Urinary bladder (tissue), 4 donors: Measurements from ENCODE around the gene PIP4K2B. TPM values are rescaled to one million over a fixed set of nuclear protein-coding genes. Genes with fewer than 3 reads are reported as not detected.
"Not testable (repeated sequence)": the region's sequence is repeated elsewhere in the genome, so short reads cannot be mapped to it uniquely, and the experiment has no call there.

Experiments used
- DNase-seq: peaks from one replicate; pipeline ENCODE4 v3.0.0-alpha.2; 2015; ENCODE audit errors: extremely low spot score
- H3K27ac ChIP-seq: one replicate; pipeline ENCODE4 v1.5.1; 2013; ENCODE audit warnings: low read depth, mild to moderate bottlenecking, moderate library complexity
- H3K36me3 ChIP-seq: one replicate; pipeline ENCODE4 v1.6.1; 2013; ENCODE audit warnings: mild to moderate bottlenecking, moderate library complexity; ENCODE audit not compliant: insufficient read depth
- H3K4me1 ChIP-seq: one replicate; pipeline ENCODE4 v1.6.1; 2013; ENCODE audit warnings: mild to moderate bottlenecking, moderate library complexity; ENCODE audit not compliant: insufficient read depth
- H3K4me3 ChIP-seq: one replicate; pipeline ENCODE4 v1.5.1; 2013; ENCODE audit warnings: low read depth, low read length
- WGBS: extraction: QIAGEN DNeasy Blood & Tissue Kit; methylation state at CpG from one replicate; pipeline ENCODE4 v1.1.7; 2013; 5-methylcytosine and 5-hydroxymethylcytosine counted together
- polyA plus RNA-seq: library from polyadenylated mRNA; stranded (reverse); fragments of 200-250 nt; gene quantifications from one replicate; pipeline ENCODE4 v1.2.3, GENCODE V29; 2013
- total RNA-seq: library from RNA; depleted of rRNA; stranded (reverse); fragments of >200 nt; gene quantifications from one replicate; pipeline ENCODE4 v1.2.3, GENCODE V29; 2014
- donor health status: healthy with polysubstance abuse.
- donor health status: healthy.

The PIP4K2B gene
- total and polyA plus RNA-seq, 2 donors, result 35.8 to 47.0 TPM

DNA sequence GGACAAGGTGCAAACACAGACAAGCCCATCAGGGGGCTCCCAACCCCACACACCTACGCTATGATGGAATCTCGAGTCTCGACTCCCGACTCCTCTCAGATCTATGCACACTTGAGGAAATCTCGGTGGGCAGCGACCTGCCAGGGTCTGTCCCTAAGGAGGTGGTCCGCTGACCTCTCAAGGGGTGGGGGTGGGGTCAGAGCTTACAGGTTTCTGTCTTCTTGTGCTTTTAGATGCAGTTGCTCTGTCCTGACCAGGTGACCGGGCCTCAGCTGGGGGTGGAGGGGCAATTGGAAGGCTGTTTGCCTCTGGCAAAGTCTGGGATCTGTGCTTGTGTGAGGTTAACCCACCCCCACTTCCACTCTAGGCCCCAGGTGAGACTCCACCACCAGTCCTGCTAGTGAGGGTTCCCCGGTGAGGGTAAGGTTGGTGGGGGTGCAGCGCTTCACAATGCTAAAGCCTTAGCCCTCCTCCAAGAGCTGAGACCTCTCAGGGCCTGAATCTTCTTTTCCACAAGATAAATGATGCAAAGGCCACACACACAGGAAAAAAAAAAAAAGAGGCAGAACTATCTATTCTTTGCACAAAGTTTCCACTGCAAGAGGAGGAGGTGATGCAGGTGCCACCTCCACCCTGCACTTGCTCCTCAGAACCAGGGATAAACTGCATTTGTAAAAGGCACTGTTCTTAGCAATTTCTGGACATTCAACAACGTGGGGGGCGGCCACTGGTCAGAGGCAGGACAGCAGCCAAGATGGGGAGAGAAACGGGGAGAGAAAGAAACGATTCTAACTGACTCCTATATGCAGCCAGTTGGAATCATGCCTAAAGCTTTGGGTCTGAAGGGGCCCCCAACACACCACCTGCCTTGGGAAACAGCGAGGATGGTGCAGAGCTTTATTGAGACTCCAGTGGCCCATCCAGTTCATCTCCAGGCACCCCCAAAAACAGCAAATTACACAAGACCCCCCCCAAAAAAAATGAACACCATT lies 65.1 kb downstream of the PIP4K2B start:
- H3K27ac ChIP-seq, result no peak overlapping the region
- no peaks in the 10 kb centered on the region for H3K4me1 ChIP-seq
- DNase-seq, result no peak
- no peaks in the 10 kb centered on the region for H3K36me3 ChIP-seq
- no peak overlapping the region for H3K4me3 ChIP-seq
- 60% methylated on average over 15 of the region's 15 CpGs for WGBS

DNA sequence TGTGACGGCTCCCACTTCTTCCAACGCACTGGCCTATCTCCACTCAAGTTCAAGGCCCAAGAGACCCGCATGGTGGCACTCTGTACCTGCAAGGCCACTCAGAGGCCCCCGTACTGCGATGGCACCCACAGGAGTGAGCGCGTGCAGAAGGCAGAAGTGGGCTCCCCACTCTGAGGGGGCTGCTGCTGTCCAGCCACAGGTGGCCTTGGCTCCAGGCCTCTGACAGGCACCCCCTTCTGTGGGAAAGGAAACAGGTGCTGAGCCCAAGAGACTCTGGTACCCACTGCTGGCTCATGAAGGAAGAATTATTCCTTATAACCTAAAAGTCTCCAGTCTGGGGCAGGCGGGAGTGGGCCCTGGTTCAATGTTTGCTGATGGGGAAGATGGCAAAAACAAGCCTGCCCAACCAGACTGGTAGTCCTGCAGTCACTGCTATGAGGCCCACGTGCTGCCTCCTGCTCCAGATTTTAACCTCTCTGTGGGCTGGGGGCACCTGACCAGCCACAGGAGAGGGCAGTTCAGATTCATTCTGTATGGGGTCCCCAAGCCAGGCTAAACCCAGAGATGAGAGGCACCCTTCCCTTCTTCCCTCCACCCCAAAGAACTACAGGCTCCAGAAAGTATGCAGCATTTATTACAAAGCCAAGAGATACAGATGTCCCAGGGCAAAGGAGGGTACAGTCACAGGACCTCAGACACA lies 65.9 kb downstream of the PIP4K2B start:
- 80% methylated on average over 9 of the region's 9 CpGs for WGBS
- DNase-seq, result no peak
- Histone ChIP-seq H3K27ac (no peak overlapping the region), H3K36me3 (no peaks in the 10 kb centered on the region), H3K4me3 (no peak overlapping the region), H3K4me1 (no peaks in the 10 kb centered on the region)

DNA sequence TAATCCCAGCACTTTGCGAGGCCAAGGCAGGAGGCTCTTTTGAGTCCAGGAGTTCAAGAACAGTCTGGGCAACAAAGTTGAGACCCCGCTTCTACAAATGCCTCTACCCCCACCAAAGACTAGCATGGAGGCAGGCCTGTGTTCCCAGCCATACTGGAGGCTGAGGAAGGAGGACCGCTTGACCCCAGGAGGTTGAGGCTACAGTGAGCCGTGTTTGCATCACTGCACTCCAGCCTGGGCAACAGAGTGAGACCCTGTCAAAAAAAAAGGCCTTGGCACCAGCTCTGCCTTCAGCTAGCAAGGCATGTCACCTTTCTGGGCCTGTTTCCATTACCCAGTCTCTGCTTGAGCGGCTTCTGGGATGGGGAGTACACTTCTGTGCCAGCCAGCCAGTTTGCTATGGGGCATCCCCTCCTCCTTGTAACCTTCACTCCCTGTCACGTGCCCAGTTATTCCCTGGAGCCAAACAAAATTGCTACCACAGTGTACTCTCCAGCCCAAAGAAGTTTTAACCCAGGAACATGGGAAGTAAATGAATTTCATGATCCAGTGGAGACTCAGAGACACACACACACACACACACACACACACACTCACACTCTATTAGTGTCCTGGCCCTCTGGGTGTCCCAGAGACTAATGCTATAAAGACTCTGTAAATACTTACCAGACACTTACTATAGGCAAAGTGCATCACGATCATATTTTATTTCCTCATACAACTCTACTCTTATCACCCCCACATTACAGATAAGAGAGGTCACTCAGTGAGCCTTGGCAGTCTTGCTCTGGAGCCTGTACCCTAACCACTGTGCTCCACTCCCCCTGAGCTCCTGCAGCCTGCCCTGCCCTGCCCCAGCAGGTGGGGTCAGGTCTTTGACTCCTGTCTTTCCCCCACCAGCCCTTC lies 66.7 kb downstream of the PIP4K2B start:
- Histone ChIP-seq H3K4me3 (no peak overlapping the region), H3K36me3 (no peaks in the 10 kb centered on the region), H3K27ac (no peak overlapping the region), H3K4me1 (no peaks in the 10 kb centered on the region)
- no peak for DNase-seq
- WGBS, result 71% methylated on average over 7 of the region's 7 CpGs

DNA sequence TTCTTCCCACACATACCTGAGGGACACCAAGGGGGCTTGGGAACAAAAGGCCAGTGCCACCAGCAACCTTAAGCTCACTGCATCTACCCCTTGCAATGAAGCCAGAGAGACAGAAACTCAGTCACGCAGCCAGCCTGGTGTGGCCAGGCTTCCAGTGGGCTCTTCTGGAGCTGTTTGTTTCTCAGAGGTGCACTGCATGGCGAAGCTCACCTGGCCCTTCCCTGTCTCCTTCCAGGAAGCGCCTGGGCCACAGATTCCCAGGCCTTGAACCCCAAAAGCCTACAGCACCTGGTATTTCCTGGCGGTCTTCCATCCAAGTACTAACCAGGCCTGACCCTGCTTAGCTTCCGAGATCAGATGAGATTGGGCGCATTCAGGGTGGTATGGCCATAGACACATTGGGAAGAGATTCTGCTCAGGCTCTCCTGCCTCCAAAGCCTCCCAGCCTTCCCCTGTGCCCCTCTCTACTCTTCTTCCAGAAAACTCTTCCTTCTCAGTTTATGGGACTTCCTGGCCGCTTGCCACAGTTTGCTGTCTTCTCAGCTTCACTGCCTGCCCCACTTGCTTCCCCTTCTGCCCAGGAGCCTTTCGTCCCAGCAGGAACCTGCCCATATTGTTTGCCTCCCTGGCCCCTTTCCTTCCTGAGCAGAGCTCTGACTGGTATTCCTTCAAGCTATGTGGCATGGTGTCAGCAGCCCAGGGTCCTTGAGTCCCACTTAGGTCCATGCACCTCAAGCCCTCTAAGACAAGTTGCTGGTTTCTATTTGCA lies 67.6 kb downstream of the PIP4K2B start:
- Histone ChIP-seq H3K4me1 (no peaks in the 10 kb centered on the region), H3K4me3 (no peak overlapping the region), H3K36me3 (no peaks in the 10 kb centered on the region), H3K27ac (peak overlapping the region; percentile 31)
- WGBS, result 73% methylated on average over 8 of the region's 8 CpGs
- no peak for DNase-seq

DNA sequence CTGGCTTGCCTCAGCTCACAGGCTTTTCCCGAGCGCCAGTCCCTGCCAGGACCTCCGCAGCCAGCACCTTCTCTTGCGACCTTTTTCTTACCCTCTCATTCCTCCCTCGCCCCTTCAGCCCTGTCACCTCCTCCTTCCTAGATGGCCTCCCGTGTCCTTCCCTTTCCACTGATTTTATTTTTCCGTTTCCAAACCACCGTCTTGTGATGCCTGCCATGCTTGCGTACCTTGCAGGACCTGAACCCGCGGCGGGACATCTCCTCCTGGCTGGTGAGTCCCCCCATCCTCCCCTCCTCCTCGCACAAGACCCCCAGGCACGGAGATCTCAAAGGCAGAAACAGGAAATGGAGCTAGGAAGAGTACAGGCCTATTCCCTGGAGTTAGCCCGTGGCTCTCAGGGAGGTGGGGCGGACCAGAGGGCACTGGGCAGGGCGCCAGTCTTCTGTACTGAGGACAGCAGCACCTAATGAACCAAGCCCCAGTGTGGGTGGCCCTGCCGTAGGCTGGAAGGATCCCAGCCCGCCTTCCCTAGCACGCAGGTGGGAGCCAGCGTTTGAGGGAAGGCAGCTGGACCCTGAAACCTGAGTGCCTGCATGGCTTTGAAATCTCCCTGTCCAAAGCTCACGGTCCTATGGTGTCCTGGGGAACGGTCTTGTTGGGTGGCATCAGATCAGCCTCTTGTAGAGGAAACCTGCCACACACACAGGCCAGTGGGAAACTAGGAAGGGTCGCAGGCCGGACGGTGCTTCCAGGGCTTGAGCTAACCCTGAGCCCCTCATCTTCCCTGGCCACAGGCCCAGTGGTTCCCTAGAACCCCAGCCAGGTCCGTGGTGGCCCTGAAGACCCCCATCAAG lies 68.6 kb downstream of the PIP4K2B start:
- DNase-seq, result no peak
- Histone ChIP-seq H3K27ac (peak overlapping the region; percentile 93), H3K4me3 (peak overlapping the region; percentile 62), H3K36me3 (no peaks in the 10 kb centered on the region), H3K4me1 (no peaks in the 10 kb centered on the region)
- WGBS, result 14% methylated on average over 27 of the region's 27 CpGs

DNA sequence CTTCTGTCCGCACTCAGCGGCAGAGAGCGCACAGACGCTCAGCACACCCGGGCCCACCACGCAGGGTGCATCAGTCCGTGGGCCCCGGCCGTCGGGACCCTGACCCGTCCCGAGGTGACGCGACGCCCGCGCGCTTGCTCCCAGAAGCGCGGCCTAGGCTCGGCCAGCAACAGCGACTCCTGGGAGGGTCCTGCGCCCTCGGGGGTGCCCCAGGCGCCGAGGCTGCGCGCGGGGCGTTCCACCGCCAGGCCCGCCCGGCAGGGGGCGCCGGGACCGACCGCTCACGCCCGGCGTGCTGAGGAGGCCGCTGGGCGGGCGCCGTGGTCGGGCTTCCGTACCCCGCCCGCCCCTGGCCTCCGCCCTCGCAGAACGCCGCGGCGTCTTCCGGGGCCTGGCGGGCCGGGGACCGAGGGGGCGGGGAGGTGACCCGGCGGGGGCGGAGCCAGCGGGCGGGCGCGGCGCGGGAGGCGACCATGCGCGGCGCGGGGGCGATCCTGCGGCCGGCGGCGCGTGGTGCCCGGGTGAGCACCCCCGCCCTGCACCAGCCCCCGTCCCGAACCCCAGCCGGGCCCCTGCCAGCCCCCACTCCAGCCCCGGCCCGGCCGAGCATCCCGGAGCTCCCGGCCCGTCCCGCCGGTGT lies 69.3 kb downstream of the PIP4K2B start, which contains the start of gene CISD3:
Gene CISD3 (plus strand): TSS at position 456 of the 640 bp plus-strand sequence. CDS start 18 bp downstream, at position 474.
- Histone ChIP-seq H3K4me1 (no peaks in the 10 kb centered on the region), H3K27ac (peak within 1 kb of the TSS; percentile 93), H3K36me3 (no peaks in the 10 kb centered on the region), H3K4me3 (peak within 1 kb of the TSS; percentile 62)
- DNase-seq, result no peak
- under 1% methylated on average over 89 of the region's 92 CpGs for WGBS

DNA sequence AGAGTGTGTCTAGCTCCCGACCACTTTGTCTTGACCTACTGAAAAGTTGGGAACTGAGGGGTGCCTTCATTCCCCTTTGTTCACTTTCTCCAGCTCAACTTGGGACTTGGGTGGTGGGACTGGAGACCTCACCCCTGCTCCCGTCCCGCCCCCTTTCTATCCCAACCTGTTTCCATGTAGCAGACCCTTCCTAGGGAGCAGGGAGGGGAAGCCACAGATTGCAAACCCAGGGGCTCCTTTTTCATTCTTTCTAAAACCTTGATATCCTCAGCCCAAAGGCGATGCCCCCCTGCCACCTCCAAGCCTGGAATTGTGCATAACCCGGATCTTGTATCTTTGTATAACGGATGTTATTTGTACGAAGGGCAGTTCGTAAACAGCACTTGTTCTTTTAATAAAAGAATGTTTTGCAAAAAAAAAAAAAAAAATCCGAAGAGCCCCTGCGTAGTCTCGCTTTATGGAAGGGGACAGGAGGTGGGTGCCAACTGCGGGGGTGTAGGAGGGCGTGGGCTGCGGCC lies 69.9 kb downstream of the PIP4K2B start:
- Histone ChIP-seq H3K4me3 (peak overlapping the region; percentile 62), H3K36me3 (no peaks in the 10 kb centered on the region)
- WGBS, result 20% methylated on average over 14 of the region's 14 CpGs

DNA sequence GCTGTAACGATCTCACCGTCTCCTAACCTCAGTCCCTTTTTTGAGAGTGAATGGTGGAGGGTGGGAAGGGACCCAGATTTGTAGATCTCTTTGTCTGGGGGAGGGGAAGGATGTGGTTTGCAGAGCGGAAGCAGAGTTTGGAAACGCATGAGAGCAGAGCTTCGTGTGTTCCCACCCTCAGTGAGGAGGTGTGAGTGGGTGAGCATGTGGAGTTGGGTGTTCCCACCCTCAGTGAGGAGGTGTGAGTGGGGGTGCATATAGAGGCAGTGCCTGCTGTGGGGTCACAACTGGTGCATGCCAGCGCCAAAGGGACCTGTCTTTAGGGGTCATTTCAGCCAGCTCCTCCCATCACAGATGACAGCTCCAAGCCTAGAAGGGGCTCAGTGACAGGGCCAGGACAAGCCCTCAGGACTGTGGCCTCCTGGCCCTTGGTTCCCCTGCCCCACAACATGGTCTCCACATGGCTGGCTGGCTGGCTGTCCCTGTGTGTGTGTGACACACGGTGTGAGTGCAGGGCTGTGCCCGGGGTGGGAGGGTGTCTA lies 71.0 kb downstream of the PIP4K2B start:
- no peaks in the 10 kb centered on the region for H3K36me3 ChIP-seq
- no peaks in the 10 kb centered on the region for H3K4me1 ChIP-seq
- DNase-seq, result no peak
- 78% methylated on average over 8 of the region's 8 CpGs for WGBS
- H3K4me3 ChIP-seq, result no peak overlapping the region
- H3K27ac ChIP-seq, result no peak overlapping the region

More for the DNA sequence above, 69.9 kb downstream of the PIP4K2B start:
- DNase-seq, result no peak
- H3K4me1 ChIP-seq, result no peaks in the 10 kb centered on the region
- peak overlapping the region; percentile 89 for H3K27ac ChIP-seq

DNA sequence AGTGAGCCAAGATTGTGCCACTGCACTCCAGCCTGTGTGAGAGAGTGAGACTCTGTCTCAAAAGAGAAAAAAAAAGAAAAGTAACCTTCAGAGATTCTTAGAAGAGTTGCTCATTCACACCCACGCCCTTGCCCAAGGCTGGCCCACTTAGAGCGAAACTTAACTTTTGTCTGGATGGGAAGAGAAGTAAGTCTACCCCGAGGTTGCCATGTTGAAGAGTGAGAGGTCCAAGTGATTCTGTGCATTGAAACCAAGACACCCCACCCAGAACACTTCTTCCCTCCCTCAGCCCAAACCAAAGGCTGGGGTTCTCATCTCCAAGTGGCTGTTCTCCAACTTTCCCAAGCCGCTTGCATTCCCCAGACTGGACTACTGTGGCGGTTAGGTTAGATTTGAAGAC lies 71.6 kb downstream of the PIP4K2B start:
- no peak overlapping the region for H3K4me3 ChIP-seq
- no peak for DNase-seq
- no peaks in the 10 kb centered on the region for H3K36me3 ChIP-seq
- 82% methylated on average over 5 of the region's 5 CpGs for WGBS
- H3K4me1 ChIP-seq, result no peaks in the 10 kb centered on the region
- no peak overlapping the region for H3K27ac ChIP-seq

DNA sequence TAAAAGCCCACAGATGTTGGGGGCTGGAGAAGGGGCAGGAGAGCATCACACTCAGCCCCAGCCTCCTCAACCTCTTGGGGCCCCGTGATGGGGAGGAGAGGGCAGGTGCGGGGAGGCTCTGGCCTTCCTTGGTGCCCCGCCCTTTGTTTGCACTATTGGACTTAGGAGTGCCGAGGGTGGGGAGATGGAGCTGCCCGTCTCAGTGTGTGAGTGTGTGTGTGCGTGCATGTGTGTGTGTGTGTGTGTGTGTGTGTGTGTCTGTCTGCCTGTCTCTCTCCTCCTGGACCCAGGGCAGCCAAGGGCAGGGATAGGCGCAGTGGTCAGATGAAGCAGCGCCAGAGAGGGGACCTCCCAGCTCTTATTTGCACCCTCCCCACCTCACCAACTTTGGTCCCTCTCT lies 73.2 kb downstream of the PIP4K2B start:
- not testable (repeated sequence) for H3K27ac ChIP-seq, H3K4me1 ChIP-seq, DNase-seq, H3K36me3 ChIP-seq, H3K4me3 ChIP-seq
- 65% methylated on average over 8 of the region's 8 CpGs for WGBS

DNA sequence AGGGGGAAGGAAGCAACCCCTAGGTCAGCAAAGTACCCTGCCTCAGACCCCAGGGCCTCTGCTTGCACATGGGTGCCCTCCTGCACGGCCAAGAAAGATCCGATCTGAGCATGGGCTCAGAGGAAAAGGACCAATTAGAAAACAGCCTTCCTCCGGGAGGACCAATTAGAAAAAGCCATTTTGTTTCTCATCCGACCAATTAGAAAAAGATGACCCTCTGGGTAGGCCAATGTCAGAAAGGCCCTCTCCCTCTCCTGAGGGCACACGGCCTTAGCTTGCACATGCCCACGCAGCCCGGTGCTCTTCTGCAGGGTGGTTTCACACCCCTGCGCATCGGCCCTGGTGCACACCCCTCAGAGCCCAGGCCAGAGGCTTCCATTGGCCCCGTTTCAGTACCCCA lies 74.3 kb downstream of the PIP4K2B start:
- WGBS, result 74% methylated on average over 10 of the region's 10 CpGs
- H3K27ac ChIP-seq, result no peak overlapping the region
- H3K4me3 ChIP-seq, result no peak overlapping the region
- DNase-seq, result no peak
- no peaks in the 10 kb centered on the region for H3K4me1 ChIP-seq
- no peaks in the 10 kb centered on the region for H3K36me3 ChIP-seq
